Stimulated activated CD4-positive, alpha-beta T cell treated with anti-CD3 and anti-CD28 coated beads, TNF-alpha, amount 100 ng/mL, for 48 hours (primary cell): Measurements from ENCODE around the gene NKAP.
"Not testable (repeated sequence)": the region's sequence is repeated elsewhere in the genome, so short reads cannot be mapped to it uniquely, and the experiment has no call there.

Source experiments
- DNase-seq, 3 donors: peaks; one replicate each; pipeline ENCODE4 v3.0.0-alpha.2; 2020; ENCODE audit warnings: low read depth in 3 of 3

NKAP gene

DNA sequence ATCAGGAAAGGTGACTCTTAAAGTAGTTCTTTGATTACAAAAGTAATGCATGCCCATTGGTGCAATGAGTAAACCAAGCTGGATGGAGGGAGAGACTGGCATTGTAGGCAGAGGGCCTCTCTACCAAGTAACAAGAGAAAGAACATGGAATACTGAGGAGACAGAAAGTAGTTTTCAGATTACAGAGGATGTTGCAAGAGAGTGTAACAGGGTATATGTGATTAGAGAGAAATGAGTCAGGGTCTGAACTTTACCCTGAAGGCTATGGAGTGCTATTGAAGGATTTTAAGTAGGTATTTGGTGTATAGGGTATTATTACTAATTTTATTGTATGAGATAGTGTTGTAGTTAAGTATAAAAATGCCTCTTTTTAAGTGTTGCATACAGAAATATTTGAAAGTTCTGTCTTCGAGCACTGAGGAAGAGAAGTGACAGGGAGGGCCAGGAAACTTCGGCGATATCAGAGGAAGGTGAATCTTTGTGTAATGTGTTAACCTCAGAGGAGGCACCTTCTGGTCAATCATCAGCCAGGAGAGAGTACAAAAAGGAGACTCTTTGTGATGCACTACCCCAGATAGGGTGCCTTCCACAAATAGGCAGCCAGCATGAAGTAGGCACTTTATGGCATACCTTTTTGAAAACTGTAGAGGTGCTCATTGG, 8.2 kb downstream of the NKAP start:
- no peak for DNase-seq

DNA sequence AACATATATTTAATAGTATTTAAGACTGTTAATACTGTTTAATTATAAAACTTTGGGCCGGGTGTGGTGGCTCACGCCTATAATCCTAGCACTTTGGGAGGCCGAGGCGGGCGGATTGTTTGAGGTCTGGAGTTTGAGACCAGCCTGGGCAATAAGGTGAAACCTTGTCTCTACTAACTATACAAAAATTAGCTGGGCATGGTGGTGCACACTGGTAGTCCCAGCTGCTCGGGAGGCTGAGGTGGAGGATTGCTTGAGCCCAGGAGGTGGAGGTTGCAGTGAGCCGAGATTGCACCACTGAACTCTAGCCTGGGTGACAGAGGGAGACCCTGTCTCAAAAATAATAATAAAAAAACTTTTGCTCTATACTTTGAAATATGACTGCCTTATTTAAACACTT, 21.2 kb downstream of the NKAP start:
- DNase-seq: not testable (repeated sequence)

GRCh38 chrX:119919835-119920585, 23.5 kb downstream of the NKAP start:
- DNase-seq: no peak

- no peak for DNase-seq
Measured at GRCh38 chrX:119917877-119918276, 25.7 kb downstream of the NKAP start.

- DNase-seq: no peak
Measured at GRCh38 chrX:119916310-119916709, 27.2 kb downstream of the NKAP start.

- no peak for DNase-seq
Measured at GRCh38 chrX:119900976-119901375, 42.6 kb downstream of the NKAP start.

DNA sequence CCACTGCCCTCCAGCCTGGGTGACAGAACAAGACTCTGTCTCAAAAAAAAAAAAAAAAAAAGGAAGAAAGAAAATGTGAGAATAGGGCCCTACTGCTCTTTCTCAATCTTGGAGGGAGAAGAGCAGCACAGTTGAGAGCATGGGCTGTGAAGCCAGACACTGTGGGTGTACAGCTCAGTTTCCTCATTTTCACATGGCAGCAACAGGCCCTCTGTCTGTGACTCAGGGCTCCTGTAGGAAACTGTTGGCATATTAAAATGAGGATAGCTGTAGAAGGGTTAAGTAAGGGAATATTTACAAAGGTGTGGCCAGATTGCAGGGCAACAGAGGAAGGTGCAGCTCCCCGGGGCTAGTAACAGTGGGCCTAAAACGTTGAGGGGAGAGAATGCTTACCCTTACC, 44.4 kb downstream of the NKAP start:
- DNase-seq: no peak

- no peak for DNase-seq
Measured at GRCh38 chrX:119895843-119896326, 47.7 kb downstream of the NKAP start, which contains the start of gene AKAP14. Gene AKAP14 (plus strand): TSS chrX:119895893. CDS start chrX:119903224, 7,331 bp downstream.

- DNase-seq: not testable (repeated sequence)
Measured at GRCh38 chrX:119891961-119892692, 51.4 kb downstream of the NKAP start.

- DNase-seq: not testable (repeated sequence)
Measured at GRCh38 chrX:119890626-119891025, 52.9 kb downstream of the NKAP start.

GRCh38 chrX:119887721-119888425, 55.7 kb downstream of the NKAP start:
- peak; percentile 41 to 49 (median 45) for DNase-seq

- no peak for DNase-seq
Measured at GRCh38 chrX:119885554-119886428, 57.8 kb downstream of the NKAP start.

- DNase-seq: no peak
Measured at GRCh38 chrX:119880552-119881437, 62.8 kb downstream of the NKAP start.

DNA sequence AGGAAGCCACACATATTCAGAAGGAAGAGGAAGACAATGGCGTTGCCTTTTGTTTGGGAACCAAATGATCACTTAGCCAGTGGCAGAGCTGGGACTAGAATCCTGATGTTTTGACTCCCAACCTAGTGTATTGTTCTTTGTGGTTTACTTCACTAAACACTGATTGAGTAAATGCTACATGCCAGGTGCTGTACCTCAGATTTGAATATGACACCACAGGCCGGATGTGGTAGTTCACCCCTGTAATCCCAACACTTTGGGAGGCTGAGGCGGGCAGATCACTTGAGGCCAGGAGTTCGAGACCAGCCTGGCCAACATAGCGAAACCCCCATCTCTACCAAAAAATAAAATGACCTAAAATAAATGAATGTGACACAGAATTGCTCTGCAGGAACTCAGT, 63.5 kb downstream of the NKAP start:
- DNase-seq: no peak

GRCh38 chrX:119878740-119879139, 64.8 kb downstream of the NKAP start:
- no peak for DNase-seq

DNA sequence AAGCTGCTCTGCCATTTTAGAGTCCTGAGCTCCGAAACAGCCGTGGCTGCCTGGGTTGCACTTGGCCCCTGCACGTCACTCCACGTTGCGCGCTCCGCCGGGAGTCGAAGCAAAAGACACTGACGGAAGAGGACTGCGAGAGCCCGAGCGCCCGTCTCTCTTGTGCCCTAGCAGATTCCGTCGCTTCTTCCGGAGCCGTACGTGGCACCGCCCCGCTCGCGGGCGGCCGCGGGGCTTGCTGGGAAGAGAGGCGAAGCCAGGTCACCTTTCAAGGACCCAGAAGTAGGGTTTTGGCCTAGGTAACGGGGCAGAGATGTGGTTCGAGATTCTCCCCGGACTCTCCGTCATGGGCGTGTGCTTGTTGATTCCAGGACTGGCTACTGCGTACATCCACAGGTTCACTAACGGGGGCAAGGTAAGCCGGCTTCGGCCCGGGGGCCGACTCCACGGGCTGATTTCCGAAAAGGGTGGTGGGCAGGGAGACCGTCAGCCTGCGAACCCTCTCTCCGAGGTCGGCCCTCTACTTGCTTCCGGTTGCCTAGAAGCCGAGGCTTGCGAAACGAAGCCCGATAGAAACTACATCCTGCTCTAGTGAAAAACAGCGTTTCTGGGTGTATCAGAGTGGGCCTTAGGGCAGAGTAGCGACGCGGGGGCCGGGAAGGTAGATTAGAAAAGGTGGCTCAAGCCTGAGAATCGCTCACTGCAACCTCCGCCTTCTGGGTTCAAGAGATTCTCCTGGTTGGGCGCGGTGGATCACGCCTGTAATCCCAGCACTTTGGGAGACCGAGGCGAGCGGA, 71.8 kb downstream of the NKAP start, which contains the start of the genes NDUFA1 and RNF113A:
Gene NDUFA1 (plus strand): TSS at position 234 of the 797 bp plus-strand sequence. CDS start 80 bp downstream, at position 314.
Gene RNF113A (minus strand): TSS at position 135 of the 797 bp plus-strand sequence. CDS start 120 bp downstream, at position 15.
- peak; percentile 62 to 76 (median 63) for DNase-seq

- DNase-seq: no peak
Measured at GRCh38 chrX:119871245-119871598, 72.3 kb downstream of the NKAP start.
